ENCODE data around the gene RAB31.

RAB31 gene

DNA sequence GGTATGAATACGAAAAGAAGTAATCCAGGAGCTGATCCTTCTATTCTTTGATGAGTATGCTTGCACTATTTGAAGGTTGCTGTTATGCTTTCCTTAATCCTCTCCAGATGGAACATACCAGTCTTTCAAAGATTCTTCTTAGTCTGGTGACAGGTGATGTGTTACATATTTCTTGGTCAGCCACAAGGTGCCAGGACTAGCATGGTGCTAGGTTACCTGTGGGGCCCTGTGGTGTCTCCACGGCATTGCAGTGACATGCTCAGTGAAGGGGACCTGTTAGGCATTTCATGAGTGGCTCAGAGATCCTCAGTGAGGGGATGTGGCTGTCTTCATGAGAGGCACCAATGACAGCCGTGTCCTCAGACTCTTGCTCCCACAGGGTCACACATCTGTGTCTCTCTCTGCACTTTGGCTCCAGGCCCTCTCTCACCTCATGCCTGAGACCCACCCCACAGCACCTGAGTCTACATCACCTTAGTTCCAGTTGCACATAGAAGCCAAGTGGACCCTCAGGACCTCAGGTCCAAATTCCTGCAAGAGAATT is 13.1 kb upstream of the RAB31 start:
- DNase-seq = no peak

GRCh38 chr18:9695605-9696004 is 12.5 kb upstream of the RAB31 start:
- no peak for DNase-seq

DNA sequence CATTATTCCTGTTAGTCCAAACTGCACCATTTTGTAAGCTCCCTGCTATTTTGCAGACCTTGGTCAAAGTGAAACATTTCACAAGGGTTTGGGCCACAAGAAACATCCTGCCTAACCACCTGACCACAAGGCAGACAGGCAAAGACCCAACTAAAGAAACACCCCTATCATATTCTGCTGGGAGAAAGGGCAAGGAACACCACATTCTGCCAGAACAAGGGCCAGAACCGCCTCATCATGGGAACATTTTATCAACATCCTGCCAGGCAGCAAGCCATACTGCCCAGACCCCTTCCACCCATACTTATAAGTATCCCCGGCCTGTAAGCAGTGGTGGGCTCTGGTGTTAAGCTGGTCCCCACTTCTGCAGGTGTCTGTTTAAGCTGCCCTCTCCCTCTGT is 12.0 kb upstream of the RAB31 start:
- no peak for DNase-seq

- no peak for DNase-seq
These were observed 11.4 kb upstream of the RAB31 start for GRCh38 chr18:9696701-9697100.

GRCh38 chr18:9697121-9697520 is 11.0 kb upstream of the RAB31 start:
- DNase-seq = no peak

GRCh38 chr18:9698497-9698896 is 9.6 kb upstream of the RAB31 start:
- DNase-seq = no peak

DNA sequence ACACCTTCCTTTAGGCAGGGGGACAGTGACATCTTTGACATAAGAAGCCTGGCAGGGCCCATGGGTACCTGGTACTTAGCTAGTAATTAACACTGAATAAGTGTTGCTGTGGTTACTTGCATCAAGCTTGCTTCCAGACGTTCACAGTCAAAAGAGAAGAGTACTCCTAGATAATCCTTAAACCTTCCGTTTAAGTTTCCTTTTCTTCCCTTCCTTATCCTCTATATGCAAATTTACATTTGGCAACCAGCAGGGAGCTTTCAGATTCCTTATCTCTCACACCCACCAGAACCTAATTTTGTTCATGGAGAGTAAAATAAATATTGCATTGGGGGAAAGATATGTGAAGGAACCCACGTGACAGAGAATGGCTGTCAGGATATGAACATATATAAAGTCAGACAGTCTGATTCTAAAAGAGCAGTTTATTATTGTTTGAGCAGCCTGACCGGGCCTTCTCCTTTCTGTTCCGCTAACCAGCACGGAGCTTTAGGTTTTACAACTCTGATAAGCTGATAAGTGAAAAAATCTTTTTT is 7.8 kb upstream of the RAB31 start:
- DNase-seq = no peak

DNA sequence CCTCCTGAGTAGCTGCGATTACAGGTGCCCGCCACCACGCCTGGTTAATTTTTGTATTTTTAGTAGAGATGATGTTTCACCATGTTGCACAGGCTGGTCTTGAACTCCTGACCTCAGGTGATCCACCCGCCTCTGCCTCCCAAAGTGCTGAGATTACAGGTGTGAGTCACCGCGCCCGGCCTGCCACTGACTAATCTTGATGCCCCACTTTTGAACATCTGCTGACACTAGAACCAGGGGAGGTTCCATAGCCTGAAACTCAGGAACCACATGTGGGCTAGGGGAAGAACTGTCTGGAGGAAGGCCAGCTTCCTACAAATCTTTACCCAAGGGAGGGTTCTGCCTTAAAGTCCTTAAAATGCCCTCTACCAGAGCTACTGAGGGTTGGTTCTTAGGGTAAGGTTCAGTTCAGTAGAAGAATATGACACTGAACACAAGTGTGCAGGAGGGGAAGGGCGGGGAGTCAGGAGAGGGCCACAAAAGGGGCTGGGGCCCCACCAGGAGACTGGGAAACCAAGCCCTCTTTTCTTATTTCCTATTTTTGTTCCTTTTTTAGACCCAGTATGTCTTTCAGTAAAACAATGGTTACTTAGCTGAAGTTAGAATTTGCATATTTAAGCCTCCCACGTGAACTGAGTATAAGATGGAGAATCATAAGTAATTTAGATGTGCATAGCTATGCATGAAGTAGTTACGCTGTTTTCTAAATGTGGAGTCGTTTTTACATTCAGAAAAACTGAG is 6.3 kb upstream of the RAB31 start:
- DNase-seq = no peak

GRCh38 chr18:9704233-9705118 is 3.6 kb upstream of the RAB31 start:
- DNase-seq = no peak

- no peak for DNase-seq
These were observed 2.8 kb upstream of the RAB31 start for GRCh38 chr18:9705183-9705829.

GRCh38 chr18:9706081-9706935 is 1.8 kb upstream of the RAB31 start:
- DNase-seq = no peak

DNA sequence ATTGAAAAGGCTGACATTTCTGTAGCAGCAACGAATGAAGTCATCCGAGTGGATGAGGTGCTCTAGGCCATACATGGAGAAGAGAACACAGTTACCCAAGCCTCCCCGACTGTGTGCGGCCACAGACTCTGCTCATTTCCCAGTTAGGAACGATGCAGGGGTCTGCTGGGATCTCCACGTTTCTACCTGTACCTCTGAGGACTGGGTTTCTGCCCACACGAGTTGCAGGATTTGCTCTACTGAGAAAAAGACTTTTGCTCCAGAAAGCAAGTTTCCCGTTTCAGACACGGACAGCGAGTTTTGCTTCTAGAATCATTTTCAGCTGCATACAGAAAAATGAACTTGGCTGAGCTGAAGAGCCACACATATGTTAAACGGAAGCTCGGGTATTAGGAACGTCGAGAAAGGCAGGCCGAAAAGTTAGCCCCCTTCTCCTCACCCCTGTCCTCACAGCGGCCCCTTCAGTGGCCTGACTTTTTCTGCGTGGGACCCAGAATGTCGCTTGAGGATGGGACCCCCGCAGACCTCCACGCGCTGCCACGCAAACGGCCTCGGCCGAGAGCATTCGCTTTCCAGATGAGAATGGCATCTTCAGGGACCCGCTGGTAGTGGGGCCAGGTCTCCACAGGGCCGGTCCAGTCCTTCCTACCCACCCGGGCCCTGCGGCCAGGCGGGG is 582 bp upstream of the RAB31 start:
- DNase-seq = no peak

DNA sequence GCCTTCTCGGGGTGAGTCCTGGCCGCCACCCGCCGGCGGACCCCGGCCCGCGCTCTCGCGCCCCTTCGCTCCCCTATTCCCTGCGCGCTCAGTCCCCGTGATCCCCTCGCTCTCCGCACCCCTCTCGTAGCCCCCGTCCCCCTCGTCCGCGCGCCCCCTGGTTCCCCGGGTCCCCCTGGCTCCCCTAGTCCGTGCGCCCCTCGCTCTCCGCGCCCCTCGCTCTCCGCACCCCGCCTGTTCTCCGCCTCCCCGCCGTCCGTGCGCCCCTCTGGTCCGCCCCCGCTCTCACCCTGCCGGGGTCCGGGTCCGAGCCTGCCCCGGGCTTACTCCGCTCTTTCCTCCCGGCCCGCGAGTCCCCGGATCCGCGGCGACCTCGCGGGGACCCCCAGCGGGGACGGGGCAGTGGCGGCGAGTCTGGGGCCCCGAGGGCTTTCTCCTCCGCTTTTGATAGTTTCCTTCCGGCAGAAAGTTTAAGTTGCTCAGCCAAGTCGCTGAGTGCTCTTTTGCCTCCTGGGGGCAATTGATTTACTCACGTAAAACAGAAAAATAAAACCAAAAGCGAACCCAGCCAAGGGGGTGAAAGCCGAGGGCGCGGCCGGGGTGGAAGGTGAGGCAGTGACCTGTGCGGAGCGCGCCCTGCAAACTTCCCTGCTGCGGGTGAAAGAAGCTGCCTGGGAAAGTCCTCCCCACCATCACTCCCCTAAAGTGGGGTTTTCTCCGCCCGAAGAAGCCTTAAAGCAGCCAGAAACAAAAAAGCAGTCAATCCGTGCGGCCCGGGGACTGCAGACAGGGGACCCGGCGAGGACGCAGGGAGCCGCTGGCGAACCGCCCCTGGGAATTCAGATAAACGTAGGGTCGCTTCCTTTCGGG is 568 bp downstream of the RAB31 start:
- DNase-seq = no peak

DNA sequence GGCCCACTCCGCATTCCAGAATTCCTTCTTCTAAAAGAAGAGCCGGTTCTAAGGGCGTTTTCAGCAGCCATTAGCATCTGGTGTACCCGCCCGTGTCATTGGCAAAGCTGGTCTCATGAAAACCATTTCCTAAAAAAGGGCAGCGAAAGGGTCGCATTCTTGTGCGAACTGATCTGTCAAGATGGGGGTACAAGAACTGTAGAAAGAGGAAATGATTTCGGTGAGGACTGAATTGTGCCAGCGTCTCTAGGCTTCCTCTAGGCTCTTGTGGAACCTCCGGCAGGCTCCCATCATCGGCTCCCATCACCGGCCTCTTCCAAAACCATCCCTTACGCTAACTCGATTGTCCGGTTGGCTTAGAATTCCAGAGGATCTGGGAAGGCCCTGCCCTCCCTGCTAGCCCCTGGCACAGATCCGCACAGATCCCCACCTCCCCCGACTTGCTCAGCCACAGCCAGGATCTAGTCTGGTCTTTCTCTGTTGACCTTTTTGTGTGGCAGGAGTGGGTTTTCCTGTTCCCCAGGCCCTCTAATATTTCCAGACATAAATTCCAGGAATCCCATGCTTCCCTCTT is 1.3 kb downstream of the RAB31 start:
- no peak for DNase-seq

GRCh38 chr18:9710037-9710436 is 1.9 kb downstream of the RAB31 start:
- DNase-seq = no peak

DNA sequence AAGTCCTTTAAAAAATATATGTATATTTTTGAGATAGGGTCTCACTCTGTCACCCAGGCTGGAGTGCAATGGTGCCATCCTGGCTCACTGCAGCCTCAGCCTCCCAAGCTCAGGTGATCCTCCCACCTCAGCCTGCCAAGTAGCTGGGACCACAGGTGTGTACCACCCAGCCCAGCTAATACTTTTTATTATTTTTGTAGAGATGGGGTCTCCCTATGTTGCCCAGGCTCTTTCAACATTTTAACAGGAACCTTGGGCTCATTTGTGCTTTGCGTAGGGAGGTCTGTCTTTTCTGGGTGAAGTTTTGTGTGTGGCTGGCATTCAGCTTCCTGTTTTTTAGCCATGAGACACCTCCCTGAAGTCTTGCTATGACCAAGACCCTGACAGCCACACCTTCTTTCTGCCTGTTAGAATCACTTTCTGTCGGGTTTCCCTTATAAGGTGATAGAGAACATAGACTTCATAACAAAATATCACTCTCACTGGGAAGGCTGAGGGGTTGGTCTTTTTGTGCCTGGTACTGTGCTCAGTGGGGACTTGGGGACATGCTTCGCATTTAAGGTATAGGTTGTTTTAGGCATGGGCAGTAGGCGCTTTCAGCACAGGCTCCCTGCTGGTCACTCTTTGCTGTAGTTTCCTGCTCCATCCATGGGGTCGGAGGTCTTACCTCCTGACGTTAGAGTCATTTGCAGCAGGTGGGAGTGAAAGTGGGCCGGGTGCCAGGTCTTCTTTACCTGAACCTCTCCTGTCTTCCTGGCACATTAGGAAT is 3.4 kb downstream of the RAB31 start:
- DNase-seq = no peak

DNA sequence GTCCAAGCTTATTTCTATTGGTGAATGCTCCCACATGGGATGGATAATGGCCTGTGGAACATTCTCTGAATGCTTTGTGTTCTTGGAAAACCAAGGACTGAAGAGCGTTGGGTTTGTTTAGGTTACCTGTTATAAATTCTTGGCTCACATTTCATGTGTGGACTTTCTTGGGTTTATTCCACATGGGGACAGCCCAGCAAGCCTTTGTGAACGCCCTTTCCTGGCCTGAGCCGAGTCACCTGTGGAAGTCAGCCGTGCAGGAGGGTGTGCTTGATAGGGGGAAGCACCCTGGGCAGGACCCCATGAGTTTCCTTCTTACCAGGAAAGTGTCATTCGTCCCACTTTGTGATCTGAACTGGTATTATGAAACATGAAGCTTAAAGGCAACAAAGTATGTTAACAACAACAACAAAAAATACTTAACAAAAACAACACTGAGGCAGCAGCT is 4.1 kb downstream of the RAB31 start:
- no peak for DNase-seq

DNA sequence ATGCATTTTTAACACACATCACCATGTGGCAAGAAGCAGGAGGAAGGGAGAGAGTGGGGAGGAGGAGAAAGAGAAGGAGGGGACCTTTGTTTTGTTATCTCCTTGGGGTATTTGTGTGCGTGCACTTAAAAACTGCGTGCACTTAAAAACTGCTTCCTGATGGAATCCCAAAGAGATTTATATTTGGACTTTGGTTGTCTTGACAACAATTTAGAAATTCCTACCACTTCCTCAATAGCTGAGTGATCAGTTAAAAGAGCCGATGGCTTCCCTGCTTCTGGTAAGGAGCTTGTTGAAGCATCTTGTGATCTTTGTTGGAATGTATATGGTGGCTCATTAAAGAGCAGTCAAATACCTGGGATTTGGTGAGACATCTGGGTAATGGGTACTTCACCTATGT is 4.5 kb downstream of the RAB31 start:
- DNase-seq = no peak
